Uterus (tissue), 4 donors: ENCODE measurements around the gene POLE. TPM values are rescaled to one million over a fixed set of nuclear protein-coding genes. Genes with fewer than 3 reads are reported as not detected.

ENCODE experiments used
- DNase-seq, 2 donors: peaks; one replicate each; pipeline ENCODE4 v3.0.0-alpha.2; 2019 to 2020
- H3K27ac ChIP-seq, 2 donors: fragments of 200-600 bp; sonication (generic); 1 replicate in 1 of 2; 2 replicates in 1 of 2; pipeline ENCODE4 v1.5.1; 2016 to 2018
- H3K27me3 ChIP-seq, 2 donors: fragments of 200-600 bp; sonication (generic); one replicate each; pipeline ENCODE4 v1.5.1; 2018 to 2019; ENCODE audit warnings: control low read depth in 1 of 2
- H3K36me3 ChIP-seq, 2 donors: fragments of 200-600 bp; sonication (generic); one replicate each; pipeline ENCODE4 v1.5.1; 2019; ENCODE audit warnings: control low read depth in 1 of 2
- H3K4me1 ChIP-seq, 2 donors: fragments of 200-600 bp; sonication (generic); one replicate each; pipeline ENCODE4 v1.5.1; 2018 to 2019; ENCODE audit warnings: control low read depth in 1 of 2
- H3K4me3 ChIP-seq, 2 donors: fragments of 200-600 bp; sonication (generic); 1 replicate in 1 of 2; 2 replicates in 1 of 2; pipeline ENCODE4 v1.5.1; 2018 to 2019; ENCODE audit warnings: mild to moderate bottlenecking in 1 of 2
- H3K9me3 ChIP-seq, 2 donors: fragments of 200-600 bp; sonication (generic); one replicate each; pipeline ENCODE4 v1.5.1; 2019; ENCODE audit warnings: control low read depth in 1 of 2
- POLR2A ChIP-seq, 2 donors: fragments of 450-650 bp; IDR thresholded peaks; one replicate each; pipeline ENCODE4 v1.6.1; 2016; ENCODE audit warnings: antibody characterized with exemption in 2 of 2, mild to moderate bottlenecking in 1 of 2, moderate library complexity in 1 of 2
- intact Hi-C: fragments of 100-400 bp; cut with DNase I; formaldehyde crosslinking; loops from one replicate; pipeline ENCODE4 v1.15.1; 2023; ENCODE audit warnings: low total_unique reads
- total RNA-seq, 4 donors: library from RNA; depleted of rRNA in 3 of 4; stranded (reverse); fragments of >200 nt in 3 of 4; gene quantifications; one replicate each; pipeline versions ENCODE4 v1.1.0 to v1.2.4, GENCODE V29; 2014 to 2023
- TF ChIP-seq, protein P1 (sequence below), 4 experiments: fragments of 200-600 bp in 2 of 4; fragments of 450-650 bp in 2 of 4; sonication (generic) in 2 of 4; IDR thresholded peaks; one replicate each; pipeline ENCODE4 v1.5.1; 2016 to 2019; ENCODE audit warnings: antibody characterized with exemption in 4 of 4, mild to moderate bottlenecking in 2 of 4, moderate library complexity in 1 of 4
- donor health status: DM: yes; HTN: yes; CAD: no.

The POLE gene
- total RNA-seq, 4 donors from 2014 or later: 7.7 to 71.3 (median 28.8) TPM

DNA sequence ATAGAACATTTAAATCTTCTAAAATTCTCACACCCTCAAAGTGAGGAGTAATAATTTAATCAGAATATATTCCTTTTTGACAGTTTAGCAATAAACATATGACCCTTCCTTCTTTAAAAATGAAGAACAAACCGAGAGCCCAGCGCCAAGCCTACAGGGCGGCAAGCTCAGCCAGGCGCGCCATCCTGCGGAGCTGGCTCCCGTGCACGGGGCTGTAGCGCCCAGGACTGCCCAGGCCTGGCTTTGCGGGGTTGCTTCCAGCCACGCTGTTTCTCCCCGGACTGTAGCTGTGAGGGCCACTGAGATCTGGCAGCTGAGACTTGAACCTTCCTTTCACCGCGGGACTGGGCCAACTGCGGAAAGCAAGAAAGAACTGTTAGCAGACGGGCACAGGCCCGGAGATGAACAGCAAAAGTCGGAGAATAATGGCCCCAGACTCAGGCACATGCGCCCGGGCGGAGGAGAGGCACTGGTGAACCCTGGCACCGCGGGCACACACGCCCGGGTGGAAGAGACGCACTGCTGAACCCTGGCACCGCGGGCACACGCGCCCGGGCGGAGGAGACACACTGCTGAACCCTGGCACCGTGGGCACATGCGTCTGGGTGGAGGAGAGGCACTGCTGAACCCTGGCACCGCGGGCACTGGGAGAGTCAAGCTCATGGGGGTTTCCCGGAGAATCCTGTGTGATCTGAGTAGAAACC, 40.1 kb upstream of the POLE start:
- TF ChIP-seq POLR2A (IDR thresholded peaks at IDR 0.05): no peak
- TF ChIP-seq, protein P1, sequence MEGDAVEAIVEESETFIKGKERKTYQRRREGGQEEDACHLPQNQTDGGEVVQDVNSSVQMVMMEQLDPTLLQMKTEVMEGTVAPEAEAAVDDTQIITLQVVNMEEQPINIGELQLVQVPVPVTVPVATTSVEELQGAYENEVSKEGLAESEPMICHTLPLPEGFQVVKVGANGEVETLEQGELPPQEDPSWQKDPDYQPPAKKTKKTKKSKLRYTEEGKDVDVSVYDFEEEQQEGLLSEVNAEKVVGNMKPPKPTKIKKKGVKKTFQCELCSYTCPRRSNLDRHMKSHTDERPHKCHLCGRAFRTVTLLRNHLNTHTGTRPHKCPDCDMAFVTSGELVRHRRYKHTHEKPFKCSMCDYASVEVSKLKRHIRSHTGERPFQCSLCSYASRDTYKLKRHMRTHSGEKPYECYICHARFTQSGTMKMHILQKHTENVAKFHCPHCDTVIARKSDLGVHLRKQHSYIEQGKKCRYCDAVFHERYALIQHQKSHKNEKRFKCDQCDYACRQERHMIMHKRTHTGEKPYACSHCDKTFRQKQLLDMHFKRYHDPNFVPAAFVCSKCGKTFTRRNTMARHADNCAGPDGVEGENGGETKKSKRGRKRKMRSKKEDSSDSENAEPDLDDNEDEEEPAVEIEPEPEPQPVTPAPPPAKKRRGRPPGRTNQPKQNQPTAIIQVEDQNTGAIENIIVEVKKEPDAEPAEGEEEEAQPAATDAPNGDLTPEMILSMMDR (IDR thresholded peaks at IDR 0.05): no peak
- Histone ChIP-seq H3K27ac (no peak overlapping the region), H3K4me3 (no peak overlapping the region), H3K27me3 (no peaks in the 10 kb centered on the region), H3K36me3 (no peaks in the 10 kb centered on the region), H3K9me3 (no peaks in the 10 kb centered on the region), H3K4me1 (no peaks in the 10 kb centered on the region)
- no peak for DNase-seq
- intact Hi-C loops: no loop called here

DNA sequence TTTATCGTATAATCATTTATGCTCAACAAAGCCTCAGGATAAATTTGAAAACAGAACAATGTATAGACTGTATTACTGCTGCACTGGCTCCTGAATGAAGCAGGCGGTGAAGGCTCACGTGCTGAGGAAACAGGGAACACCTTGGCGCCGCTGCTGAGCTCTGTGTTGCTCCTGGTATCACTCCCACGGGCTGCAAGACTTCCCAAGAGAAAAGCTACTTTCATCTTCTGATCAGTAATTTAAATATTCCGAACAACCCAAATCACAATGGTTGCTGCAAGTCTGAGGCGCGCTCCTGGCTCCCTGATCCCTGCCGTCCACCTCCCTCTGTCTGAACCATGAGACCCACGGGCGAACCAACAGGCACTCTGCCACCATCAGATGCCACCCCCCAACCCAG, 39.2 kb upstream of the POLE start:
- TF ChIP-seq, protein P1 (IDR thresholded peaks at IDR 0.05): no peak
- TF ChIP-seq POLR2A (IDR thresholded peaks at IDR 0.05): no peak
- intact Hi-C loops: no loop called here
- no peaks in the 10 kb centered on the region for H3K36me3 ChIP-seq
- H3K4me3 ChIP-seq: no peak overlapping the region
- no peaks in the 10 kb centered on the region for H3K27me3 ChIP-seq
- H3K4me1 ChIP-seq: no peaks in the 10 kb centered on the region
- H3K27ac ChIP-seq: no peak overlapping the region
- H3K9me3 ChIP-seq: no peaks in the 10 kb centered on the region
- DNase-seq: no peak

DNA sequence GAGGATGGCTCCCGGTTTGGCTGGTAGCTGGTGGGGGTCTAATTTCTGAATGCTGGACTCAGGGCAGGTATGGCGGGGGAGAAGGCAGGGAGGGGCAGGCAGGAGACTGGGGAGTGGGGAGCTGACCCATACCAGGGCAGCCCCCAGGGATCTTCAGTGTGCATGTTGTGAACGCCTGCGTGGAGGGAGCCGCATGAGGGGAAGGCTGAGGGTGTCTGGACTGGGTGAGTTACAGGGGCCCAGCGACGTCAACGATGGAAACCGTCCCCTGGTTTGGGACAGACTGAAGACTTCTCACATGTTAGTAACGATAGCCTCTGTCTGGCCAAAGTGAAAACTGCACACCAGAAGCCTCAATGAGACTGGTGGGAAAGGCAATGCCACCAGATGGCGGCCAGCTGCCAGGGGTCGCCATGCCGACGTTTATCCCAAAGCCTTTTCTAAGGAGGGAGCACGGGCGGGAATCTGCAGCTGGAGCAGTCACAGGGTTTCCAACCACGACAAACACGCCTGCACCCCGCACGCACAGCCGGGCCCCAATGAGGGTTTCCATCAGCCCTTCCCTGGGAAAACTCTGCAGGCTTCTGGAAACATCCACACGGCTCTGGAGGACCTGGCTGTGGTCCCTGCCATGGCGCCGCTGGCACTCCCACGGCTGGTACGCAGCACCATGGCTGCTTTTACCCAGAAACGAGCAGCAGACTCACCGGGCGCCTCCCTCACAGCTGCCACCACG, 37.5 kb upstream of the POLE start:
- Histone ChIP-seq H3K36me3 (no peaks in the 10 kb centered on the region), H3K4me1 (no peaks in the 10 kb centered on the region), H3K9me3 (no peaks in the 10 kb centered on the region), H3K27ac (no peak overlapping the region), H3K27me3 (no peaks in the 10 kb centered on the region), H3K4me3 (no peak overlapping the region)
- no peak for TF ChIP-seq POLR2A (IDR thresholded peaks at IDR 0.05)
- TF ChIP-seq, protein P1 (IDR thresholded peaks at IDR 0.05): no peak
- DNase-seq: no peak
- intact Hi-C loops: no loop called here

DNA sequence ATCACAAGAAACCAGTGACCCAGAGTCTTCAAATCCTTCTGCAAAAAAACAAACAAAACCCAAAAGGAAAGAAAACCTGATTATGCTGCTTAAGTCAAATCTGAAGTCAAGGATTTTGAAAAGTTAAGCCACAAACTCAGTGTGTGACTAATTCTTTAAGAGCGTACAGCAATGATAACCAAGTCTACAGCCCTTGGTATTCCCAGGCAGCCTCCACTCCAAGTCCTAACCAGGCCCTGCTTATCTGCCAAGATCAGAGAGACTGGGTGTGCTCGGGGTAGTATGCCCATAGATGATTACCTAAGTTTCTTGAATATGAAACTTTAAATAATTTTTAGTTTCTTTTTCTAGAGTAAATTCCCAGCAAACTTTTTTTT, 36.6 kb upstream of the POLE start:
- DNase-seq: no peak
- intact Hi-C loops: no loop called here
- H3K9me3 ChIP-seq: no peaks in the 10 kb centered on the region
- no peaks in the 10 kb centered on the region for H3K36me3 ChIP-seq
- H3K27me3 ChIP-seq: no peaks in the 10 kb centered on the region
- H3K27ac ChIP-seq: no peak overlapping the region
- no peak overlapping the region for H3K4me3 ChIP-seq
- no peaks in the 10 kb centered on the region for H3K4me1 ChIP-seq
- TF ChIP-seq, protein P1 (IDR thresholded peaks at IDR 0.05): no peak
- no peak for TF ChIP-seq POLR2A (IDR thresholded peaks at IDR 0.05)

DNA sequence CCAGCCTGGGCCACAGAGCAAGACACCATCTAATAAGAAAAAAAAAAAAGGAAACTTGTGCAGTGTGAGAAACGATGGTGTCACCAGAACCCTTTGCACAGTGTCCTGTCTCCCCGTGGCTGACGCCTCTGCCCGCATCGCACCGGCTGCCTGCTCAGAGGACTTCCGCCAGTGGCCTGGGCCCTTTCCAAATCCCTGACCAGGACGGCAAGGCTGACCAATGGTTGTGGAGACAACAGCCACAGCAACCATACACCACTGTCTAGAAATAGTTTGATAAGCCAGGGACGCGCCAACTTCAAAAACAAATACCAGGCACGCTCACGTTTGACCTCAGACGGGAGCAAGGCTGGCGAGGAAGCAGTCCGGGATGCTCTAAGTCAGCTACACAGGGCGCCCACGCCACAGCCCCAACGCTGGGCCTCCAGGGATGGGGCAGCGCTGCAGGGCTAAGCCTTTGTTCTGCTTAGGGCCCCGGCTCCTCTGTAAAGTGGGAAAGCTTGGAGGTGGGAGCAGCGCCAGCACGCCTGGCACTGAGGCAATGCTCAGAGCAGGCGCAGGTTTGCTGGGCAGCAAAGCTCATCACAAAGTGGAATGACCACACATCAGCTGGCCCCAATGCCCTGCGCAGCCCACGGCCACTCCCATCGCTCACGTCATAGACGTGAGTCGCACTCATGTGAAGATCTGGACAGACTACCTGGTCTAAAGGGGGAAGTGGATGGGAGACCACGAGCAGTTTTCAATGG, 36.0 kb upstream of the POLE start:
- Histone ChIP-seq H3K27me3 (no peaks in the 10 kb centered on the region), H3K27ac (no peak overlapping the region), H3K9me3 (no peaks in the 10 kb centered on the region), H3K4me1 (no peaks in the 10 kb centered on the region), H3K4me3 (no peak overlapping the region), H3K36me3 (no peaks in the 10 kb centered on the region)
- intact Hi-C loops: no loop called here
- no peak for TF ChIP-seq POLR2A (IDR thresholded peaks at IDR 0.05)
- TF ChIP-seq, protein P1 (IDR thresholded peaks at IDR 0.05): no peak
- no peak for DNase-seq
